Omental fat pad (tissue), 4 donors: Measurements from ENCODE around the gene FUNDC1. TPM values are rescaled to one million over a fixed set of nuclear protein-coding genes. Genes with fewer than 3 reads are reported as not detected.

ENCODE experiments used
- ATAC-seq: fragments of 150-250 bp; one replicate; pipeline ENCODE4 v1.9.1; 2016; ENCODE audit warnings: mild to moderate bottlenecking, moderate library complexity; ENCODE audit not compliant: low FRiP score
- DNase-seq: peaks from one replicate; pipeline ENCODE4 v3.0.0-alpha.2; 2019; ENCODE audit warnings: low spot score
- CTCF ChIP-seq, 3 donors: fragments of 450-650 bp; IDR thresholded peaks; one replicate each; pipeline ENCODE4 v1.5.1; 2016 to 2017; ENCODE audit warnings: antibody characterized with exemption in 3 of 3, mild to moderate bottlenecking in 3 of 3, moderate library complexity in 2 of 3
- total RNA-seq, 4 donors: library from RNA; depleted of rRNA; stranded (reverse); fragments of >200 nt; gene quantifications; one replicate each; pipeline ENCODE4 v1.1.0, GENCODE V29; 2016

FUNDC1 gene
- total RNA-seq, 4 donors from 2014 or later = 5.9 to 11.7 (median 7.2) TPM

- ATAC-seq (no peak), DNase-seq (no peak)
- no peak for TF ChIP-seq CTCF (IDR thresholded peaks at IDR 0.05)
Observed at GRCh38 chrX:44483965-44484606, 58.6 kb downstream of the FUNDC1 start.

- ATAC-seq (no peak), DNase-seq (no peak)
- TF ChIP-seq CTCF (IDR thresholded peaks at IDR 0.05) = no peak
Observed at GRCh38 chrX:44482575-44482974, 60.1 kb downstream of the FUNDC1 start.

- no peak for TF ChIP-seq CTCF (IDR thresholded peaks at IDR 0.05)
- ATAC-seq (no peak), DNase-seq (no peak)
Observed at GRCh38 chrX:44480591-44480990, 62.1 kb downstream of the FUNDC1 start.

GRCh38 chrX:44474410-44474809 is 68.2 kb downstream of the FUNDC1 start:
- DNase-seq (no peak), ATAC-seq (no peak)
- no peak for TF ChIP-seq CTCF (IDR thresholded peaks at IDR 0.05)

Other genes starting within 250 kb of the FUNDC1 start
- gene EFHC2, start 199.2 kb downstream of the FUNDC1 start, total RNA-seq = 1 to 10 TPM in 1 of 4 donors, under 1 TPM in 1, not detected in 2; 0.60 to 1.6 TPM